Stimulated activated CD4-positive, alpha-beta T cell treated with anti-CD3 and anti-CD28 coated beads, TNF-alpha, amount 100 ng/mL, for 1 hour (primary cell): ENCODE data around the gene CORO7.

Source experiments
- DNase-seq, 3 donors: peaks; one replicate each; pipeline ENCODE4 v3.0.0-alpha.2; 2020; ENCODE audit warnings: low read depth in 3 of 3, low spot score in 1 of 3

Gene CORO7

DNA sequence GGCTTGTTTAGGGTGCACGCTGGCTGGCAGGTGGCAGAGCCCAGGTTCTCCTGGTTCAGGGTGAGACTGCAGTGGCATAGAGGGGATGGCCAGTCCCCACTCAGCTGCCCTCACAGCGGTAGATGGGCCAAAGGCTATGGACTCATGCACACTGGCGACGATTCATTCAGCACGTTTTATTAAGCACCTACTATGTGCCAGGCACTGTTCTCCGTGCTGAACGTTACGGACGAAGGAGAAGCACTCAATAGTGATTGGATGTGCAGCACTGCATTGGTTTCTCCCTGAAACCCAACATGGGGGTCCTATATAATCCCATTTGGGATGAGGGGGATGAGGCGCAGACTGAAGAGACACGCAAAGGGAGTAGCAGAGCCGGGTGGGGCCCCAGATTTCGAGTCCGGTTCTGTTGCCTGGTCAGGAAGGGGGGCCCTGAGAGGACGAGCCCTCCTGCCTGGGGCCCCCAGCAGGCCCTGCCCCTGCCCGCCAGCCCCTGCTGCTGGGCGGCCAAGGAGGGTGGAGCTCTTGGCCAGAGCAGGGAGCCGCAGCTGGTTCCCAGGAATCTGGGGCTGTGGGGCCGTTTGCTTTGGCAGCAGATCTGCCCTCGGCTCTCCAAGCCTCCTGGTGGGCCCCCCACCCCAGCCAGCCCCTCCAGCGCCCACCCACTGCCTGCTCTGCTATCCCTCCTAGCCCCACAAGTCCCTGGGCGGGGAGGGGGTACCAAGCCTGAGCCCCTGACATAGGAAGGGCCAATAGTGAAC is 91.7 kb downstream of the CORO7 start:
- no peak for DNase-seq

DNA sequence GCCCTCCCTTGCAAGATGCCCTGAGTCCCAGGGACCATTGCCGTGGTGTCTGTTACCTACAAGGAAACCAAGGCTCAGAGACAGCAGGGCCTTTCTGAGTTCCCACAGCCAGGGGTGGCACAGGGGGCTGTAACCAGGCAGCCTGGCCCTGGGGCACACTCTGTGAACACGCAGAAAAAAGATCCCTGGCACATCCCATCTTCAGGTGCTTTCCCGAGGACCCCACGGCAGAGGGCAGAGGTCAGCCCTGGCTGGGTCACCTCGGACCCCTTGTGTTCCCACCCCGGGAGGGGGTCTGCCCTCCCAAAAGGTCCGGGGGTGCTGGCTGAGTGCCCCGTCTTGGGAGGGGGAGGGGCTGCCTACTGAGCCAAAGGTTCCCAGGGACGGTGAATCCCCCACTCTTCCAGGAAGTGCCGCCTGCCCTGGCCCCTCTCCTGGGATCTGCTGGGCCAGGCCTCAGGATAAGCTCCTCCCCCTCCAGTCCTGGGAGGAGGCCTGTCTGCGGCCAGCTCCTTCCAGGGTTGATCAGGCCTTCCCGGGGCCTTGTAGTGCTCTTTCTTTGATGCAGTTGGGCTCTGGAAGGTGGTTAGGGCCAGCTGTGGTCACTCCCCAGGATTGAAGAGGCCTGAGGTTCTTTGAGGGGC is 92.4 kb downstream of the CORO7 start:
- no peak for DNase-seq

DNA sequence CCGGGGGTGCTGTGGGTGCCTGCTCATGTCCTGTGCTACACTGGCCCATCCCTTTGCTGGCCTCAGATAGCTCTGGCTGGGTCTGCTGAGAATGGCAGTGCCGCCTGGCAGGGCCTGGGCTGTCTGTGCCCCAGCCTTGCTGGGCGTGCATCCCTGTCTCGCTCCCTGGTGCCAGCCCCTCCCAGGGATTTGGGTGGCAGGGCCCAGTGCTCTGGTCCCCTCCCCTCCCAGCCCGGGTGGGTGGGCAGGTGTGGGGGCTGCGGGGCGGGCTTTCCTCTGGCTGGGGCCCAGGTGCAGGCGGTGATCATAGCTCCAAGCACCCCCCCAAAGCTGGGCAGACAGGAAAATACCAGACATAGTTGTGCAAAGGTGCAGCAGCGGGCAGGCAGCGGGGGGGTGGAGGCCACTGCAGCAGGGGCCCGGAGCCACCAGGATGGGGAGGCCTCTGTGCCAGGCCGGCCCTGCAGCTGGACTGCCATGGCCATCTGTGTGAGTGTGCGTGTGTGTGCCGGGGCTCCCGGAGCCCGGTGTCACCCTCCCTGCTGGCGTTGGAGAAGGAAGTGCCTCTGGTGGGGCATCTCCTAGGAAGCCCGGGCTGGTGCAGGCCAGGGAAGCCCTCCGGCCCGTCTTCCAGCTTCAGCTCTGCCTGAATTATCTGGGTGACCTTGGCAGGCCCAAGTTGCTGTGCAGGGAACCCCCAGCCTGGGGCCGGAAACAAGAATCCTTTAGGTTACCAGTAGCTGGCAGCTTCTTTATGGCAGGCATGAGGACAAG is 93.1 kb downstream of the CORO7 start:
- DNase-seq = no peak

DNA sequence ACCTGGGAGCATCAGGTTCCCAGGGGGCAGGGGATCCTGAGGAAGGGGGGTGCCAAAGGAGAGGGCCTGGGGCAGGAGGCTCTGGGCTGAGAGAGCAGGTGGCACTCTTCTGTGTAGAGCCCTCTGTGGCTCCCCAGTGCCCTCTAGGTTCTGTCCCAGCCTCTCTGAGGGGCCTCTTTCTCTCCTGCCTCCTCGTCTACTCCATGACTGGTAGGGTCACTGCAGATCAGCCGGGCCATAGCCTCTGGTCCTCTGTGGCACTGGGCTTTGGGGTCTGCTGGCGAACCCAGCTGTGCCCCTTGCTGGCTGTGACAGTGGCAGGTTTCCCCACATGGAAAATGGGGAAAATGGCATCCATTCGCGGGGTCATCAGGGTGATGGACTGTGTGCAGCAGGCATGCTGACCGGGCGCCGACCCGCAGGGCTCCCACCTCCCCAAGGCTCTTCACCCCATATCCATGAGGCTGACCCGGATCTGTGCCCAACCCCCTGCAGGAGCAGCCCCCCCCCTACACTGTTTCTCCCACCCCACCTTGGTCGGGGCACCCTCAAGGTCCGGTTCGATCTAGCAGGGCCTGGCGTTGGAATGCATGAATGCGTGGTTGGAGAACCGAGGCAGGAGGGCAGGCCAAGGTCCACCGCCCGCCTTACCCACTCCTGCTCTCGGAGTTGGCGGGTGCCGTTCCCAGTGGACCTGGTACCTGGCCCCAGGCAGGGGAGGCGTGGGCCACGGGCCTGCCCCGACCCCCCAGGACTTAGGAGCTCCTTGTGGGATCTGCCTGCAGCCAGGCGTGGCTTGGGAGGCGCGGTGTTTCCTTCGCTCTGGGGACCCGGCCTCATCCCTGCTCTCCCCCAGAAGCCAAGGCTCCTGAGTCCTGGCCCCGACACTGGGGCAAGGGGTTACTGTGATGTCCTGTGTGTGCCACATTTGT is 94.0 kb downstream of the CORO7 start:
- DNase-seq = no peak

DNA sequence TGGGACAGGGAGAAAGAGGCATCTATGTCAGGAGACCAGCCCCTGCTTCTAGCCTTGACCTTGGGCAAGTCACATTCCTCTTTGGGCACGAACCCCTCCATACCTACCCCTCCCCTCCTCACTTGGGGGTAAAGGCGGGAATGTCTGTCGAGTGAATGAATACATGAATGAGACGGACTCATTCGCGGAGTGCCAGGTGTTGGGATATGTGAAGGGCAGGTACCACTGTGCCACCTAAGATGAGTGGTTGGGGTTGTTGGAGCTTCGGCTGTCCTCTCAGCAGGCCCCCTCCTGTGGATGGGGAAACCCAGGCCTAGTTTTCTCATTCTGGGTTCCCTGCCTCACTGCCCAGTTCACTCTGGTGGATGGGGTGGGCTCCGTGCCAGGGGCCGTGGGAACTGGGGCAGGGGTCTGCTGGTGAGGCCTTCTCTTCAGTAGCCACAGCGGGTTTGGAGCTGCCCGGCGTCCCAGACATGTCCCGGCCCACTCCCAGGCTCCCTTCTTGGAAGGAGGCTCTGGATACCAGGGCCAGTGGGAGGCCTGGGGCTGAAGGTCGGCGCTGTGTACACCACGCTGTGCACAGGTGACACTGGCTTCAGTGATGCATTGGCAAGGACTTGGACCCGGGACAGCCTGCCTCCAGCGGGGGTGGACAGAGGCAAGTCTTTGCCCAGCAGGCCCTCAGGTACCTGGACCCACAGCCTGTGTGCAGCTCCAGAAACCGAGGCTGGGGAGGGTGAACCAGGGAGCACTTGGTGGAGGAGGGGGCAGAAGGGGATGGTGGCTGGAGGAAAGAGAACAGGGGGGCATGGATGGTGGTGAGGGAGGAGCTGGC is 94.9 kb downstream of the CORO7 start:
- no peak for DNase-seq

DNA sequence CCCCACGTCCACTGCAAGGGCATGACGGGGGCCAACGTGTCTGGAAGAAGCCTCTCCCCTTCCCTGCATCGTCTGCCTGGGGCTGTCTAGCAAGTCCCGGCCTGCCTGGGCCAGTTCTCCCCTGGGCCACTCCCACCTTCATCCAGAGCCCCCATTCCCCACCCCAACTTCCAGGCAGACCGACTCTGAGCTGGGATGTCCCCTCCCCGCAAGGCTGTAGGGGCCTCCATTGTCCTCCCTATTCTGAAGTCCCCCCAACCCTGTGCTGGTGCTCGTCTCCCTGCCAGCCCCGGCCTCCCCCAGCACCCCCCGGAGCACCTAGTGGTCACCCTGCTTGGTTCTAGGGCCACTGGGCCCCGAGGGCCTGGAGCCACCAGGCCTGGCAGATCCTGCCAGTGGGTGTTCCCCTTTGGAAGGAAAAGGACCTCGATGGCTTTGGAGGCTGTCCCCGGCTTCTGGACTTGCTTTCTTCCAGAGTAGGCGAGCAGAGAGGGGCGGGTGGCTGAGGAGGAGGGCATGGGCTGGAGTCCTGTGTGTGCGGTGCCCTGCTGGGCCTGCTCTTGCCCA is 95.7 kb downstream of the CORO7 start:
- no peak for DNase-seq

DNA sequence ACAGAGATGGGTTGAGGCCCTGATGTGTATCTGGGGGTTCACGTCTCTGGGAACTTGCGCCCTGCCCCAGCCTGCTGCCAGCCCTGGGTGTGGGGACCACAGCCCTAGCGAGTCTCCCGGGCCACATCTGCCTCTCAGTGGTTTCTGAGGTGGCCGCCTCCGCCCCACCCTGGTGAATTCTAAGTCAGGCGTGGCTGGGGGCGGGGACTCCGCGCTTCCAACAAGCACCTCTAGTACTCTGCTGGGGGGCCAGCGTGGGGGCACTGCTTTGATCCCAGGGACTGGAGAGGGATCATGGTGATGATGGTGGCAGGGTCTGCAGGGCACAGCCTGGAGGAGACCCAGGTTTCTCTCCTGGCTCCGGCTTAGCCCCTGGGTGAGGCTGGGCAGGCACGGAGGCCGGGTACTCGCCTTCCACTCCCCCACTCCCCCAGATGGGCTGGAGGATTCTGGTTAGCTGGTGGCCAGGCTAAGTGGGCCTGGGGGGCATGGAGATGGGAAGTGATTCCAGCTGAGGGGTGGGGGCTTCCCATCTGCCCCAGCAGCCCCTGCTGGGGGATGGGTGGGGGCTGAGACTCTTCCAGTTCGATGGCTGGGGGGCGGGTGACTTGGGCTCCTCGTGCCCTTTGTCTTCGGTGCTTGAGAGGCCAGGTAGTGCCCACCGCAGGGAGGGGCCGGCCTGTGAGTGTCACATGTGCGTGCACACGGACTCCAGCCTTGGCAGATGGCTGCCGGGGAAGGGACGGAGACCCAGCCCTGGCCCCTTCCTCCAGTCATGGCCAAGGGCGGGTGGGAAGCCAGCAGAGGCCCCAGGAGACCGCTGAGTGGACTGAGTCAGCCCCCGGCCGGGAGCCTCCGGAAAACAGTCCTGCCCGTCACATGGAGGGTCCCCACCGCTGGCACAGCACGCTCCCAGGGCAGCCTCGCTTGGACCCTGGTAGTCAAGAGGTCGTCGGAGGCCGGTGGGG is 96.7 kb downstream of the CORO7 start:
- DNase-seq = no peak

DNA sequence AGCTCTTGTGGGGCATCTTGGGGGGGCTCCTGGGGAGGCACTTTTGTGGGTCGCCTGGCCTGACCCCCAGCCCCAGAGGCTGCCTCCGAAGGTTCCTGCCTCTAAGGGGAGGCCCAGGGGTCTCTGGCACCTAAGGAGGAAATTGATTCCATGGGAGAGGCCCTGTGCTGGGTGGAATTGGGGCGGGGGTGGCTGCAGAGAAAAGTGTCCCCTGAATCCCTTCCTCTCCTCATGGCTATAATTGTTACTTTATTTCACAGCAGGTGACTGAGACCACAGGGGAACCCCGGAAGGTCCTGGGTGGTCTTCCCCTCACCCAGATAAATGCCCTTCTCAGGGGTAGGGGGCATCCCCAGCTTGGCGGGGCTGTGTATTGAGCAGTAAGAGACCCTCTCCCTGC is 97.4 kb downstream of the CORO7 start:
- no peak for DNase-seq

DNA sequence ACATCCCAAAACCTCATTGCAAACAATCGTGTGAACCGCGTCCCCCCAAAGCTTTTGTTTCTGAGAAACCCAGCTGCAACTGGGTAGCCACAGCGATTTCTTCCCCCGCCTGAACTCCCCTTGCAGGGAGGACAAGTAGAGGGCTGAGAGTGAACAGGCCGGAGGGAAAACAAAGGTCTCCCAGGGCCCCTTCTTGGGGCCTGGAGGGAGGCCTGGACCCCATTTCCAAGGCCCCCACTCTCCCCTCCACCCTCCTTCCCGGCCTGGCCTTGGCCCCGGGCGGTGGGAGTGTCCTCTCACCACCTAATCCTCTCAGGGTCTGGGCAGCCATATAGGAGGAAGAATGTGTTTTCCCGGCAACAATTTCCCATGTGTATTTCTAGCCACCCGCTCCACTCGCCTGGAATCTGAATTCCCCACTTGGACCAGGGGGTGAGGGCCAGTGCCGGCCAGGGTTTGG is 97.9 kb downstream of the CORO7 start:
- no peak for DNase-seq

DNA sequence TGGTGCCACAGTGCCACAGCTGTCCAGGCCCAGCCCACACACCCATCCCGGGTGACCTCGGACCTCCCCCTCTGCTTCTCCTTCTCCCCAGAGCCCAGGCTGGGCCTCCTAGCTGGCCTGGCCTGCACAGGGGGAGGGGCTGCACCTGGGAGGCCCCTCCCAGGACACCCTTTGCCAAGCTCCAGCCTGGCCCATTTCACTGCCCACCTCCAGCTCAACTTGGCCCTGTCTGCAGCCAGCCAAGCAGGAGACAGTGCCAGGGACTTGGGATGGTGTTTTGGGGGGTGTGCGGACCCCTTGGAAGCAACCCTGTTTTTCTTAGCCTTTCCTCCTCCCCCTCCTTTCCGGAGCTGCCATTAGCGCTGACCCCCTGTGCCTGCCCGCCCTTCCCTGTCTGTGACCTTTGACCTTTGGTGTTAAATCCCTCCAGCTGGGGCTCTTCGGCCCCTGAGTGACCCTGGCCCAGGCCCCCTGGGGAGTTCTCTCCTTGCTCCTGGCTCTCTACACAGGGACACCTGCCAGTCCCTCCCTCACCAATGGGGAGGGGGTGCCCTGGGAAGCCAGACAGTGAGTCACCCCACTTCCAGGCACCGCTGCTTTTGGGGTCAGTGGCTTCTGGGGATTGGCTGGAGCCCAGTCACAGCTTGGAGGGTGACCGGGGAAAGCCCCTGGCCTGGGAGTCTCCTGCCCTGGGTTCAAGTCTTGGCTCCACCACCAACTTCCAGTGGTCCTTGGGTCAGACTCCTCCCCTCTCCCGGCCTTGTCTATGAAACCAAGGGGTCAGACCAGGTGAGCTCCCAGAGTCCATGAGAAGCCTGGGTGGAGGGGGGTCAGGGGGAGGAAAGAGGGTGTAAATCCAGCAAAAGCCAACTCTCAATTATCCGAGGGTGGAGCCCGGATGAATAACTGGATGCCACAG is 98.6 kb downstream of the CORO7 start:
- DNase-seq = no peak

DNA sequence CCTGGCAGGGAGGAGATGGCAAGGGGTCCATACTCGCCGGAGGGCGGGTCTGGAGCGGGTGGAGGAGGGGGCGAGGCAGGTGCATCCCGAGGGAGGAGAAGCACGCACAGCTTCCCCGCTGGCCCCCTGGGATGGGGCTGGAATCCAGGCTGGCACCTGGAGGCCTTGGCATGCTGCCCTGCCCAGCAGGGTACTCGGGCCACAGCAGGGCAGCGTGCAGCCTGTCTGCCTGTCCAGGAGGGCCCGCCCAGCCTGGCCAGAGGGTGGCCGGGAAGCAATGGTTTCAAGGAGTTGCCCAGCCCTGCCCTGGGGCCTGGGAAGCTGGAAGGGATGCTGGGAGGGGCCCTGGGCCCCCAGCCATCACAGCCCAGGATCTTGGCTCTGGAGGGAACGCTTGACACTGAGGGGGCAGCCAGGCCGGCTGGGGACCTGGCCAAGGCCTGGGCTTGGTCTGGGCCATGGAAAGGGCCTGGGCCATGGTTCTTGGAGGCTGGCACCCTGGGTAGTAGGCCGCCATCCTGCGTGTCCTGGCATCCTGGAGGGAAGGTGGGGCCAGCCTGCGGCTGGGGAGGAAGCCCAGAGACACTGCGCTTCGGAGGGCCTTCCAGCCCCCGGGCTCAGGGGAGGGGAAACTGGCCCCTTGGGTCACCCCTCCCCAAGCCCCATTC is 99.4 kb downstream of the CORO7 start:
- no peak for DNase-seq

DNA sequence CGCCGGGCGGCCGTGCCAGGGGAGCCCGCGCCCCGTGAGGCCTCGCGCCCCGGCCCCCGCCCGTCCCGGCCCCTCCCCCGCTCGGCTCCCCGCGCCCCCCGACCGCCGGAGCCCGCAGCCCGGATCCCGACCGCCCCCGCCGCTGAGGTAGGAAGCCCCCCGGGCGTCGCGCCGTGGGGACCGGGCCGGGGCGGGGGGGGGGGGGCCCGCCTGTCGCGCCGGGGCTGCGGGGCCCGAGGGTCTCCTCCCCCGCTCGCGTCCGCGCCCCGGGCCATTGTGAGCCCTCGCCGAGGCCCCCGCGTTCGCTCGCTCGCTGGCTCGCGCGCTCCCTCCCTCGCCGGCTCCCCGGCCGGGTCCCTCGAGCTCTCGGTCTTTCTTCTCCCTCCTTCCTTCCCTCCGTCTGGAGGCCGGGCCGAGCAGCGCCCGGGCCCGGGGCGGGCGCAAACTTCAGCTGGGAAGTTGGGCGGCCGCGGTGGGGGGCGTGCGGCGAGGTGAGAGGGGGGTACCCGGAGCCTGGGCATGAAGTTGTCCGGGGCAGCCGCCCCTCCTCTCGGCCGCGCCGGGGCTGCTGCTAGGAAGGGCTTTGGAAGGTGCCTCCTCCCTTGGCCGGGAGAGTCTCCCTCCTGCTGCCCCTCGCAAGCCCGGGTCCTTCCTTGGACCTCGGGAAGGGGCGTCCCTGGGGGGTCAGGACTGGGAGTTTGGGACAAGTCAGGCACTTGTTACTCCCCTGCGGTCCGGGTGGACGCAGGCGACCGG is 100.1 kb downstream of the CORO7 start:
- DNase-seq = no peak

DNA sequence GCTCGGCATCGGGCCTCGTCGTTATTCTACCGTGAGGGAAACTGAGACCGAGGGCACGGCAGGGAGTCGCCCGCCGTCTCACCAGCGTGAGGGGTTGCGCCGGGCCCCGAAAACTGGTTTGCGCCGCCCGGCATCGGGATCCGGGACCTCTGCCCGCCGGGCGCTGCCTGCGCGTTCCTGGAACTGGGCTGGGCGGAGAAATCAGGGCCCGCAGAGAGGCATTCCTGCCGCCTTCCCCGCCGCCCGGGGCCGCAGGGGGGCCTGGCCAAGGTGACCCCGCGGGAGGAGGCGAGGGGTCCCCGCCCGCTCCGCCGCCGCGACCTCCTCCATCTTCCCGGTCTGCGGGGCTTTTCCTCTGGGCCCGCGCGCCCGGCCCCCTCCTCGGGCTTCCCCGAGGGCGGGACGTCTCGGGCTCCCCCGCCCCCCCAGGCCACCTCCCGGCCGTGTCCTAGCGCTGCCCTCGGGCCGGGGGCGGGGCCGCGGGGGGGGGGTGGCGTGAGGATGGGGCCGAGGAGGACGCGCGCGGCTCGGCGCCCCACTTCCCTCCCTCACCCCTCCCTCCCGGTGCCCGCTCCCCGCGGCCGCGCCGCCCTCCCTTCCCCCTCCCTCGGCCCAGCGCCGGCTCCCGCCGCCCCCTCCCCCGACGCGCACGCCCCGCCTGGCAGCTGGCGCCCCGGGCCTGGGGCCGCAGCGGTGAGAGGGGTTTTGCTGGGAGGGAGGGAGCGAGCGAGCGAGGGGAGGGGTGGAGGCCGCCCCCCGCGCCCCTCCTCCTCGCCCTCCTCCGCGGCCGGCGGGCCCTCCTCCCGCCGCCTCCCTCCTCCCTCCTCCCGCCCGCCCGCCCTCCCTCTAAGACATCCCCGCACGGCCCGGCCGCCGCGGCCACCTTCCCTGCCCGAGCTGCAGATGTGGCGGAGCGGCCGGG is 100.9 kb downstream of the CORO7 start, which contains the start of gene GLIS2:
GLIS2 (plus strand) TSS at position 882 of the 922 bp plus-strand sequence. CDS start 16,214 bp downstream, outside the sequence.
- DNase-seq = no peak

DNA sequence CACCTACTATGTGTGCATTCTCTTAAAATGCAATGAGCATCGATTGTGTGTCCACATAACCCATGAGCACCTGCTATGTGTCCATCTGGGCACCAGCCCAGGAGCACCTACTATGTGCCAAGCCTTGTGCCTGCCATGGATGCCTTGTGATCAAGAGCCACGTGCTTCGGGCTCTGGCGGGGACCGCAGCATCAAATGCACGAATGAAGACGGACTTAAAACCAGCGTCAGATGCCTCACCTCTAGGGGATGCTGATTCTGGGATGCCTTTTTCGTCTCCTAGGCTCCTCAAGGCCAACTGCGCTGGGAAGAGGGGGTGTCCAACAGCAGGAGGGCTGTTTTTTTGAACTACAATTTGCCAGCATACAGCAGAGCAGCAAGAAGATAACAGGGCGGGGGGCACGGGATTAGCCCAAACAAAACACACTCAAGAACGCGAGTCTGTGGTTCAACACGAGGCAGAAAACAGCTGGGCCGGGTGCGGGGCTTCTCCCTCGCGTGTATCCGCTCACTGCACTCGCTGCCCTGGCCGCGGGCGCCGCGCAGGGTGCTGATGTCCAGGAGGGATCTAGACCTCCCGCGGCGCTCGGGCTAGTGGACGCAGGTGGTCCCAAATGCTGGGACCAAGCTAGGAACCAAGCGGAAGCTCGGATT is 101.7 kb downstream of the CORO7 start:
- no peak for DNase-seq
